ENCODE results near the gene RRP7A. TPM values are rescaled to one million over a fixed set of nuclear protein-coding genes. Genes with fewer than 3 reads are reported as not detected.
"Not testable (repeated sequence)": the region's sequence is repeated elsewhere in the genome, so short reads cannot be mapped to it uniquely, and the experiment has no call there.

The RRP7A gene
- total and polyA plus RNA-seq, 5 donors: 19.3 to 29.8 (median 23.7) TPM

DNA sequence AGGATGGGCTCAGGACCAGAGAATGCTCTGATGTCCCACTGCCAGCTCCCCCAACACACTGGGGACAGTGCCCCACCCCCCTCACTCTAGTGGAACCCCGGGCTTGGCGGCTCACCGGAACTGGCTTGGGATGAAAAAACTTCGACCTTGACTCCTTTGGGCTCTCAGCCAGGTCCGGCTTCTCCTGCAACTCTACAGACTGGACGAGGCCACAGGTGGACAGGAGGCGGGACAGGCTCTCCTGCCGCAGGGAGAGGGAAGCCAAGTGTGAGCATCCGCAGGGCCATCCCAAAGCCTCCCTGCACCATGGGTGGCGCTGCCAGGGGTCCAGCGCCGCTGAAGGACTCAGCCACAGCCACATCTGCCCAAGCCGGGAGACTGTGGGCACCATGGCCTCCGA is 3.7 kb downstream of the RRP7A start:
- Histone ChIP-seq H3K9me3 (ENCODE audit: control insufficient read depth, low read length) (no peaks in the 10 kb centered on the region), H3K27ac (ENCODE audit: low read length) (no peak overlapping the region), H3K4me1 (ENCODE audit: control insufficient read depth, insufficient read depth, low read length) (peaks cover 2% of the 10 kb centered on the region), H3K4me3 (ENCODE audit: low read length) (no peak overlapping the region), H3K27me3 (ENCODE audit: control insufficient read depth, insufficient read depth) (no peaks in the 10 kb centered on the region)
- intact Hi-C loops (cut with DNase I): loop anchor here in 1 of 4 donors (5.0 kb wide), 1 partner anchor 36 kb away; the partner anchor contains the start of gene SERHL2
- WGBS: 78% methylated on average over 14 of the region's 14 CpGs
- DNase-seq (peak in 1 of 3 donors; percentile 50), ATAC-seq (no peak)

DNA sequence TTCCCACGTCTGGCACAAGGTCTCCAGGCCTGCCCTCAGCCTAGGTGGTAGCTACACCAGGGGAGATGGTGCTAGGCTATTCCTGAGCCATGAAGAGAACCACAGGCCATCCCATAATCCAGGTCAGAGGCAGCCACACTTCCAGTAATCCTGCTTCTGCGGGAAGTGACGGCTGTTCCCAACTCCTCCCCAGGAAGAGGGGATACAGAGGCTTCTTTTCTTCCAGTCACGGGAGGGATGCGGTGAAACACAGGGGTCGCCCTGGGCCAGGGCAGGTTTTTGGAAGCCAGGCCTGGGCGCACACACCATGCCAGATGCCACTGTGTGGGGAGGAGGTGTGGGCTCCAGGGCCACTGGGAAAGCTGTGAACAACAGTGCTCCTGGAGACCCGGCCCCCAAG is 4.3 kb downstream of the RRP7A start:
- H3K27ac ChIP-seq (ENCODE audit: low read length); H3K4me1 ChIP-seq (ENCODE audit: control insufficient read depth, insufficient read depth, low read length); H3K27me3 ChIP-seq (ENCODE audit: control insufficient read depth, insufficient read depth); H3K4me3 ChIP-seq (ENCODE audit: low read length); ATAC-seq; H3K9me3 ChIP-seq (ENCODE audit: control insufficient read depth, low read length): not testable (repeated sequence)
- intact Hi-C loops (cut with DNase I): loop anchor here in 1 of 4 donors (5.0 kb wide), 1 partner anchor 37 kb away; the partner anchor contains the start of gene SERHL2
- WGBS: 88% methylated on average over 6 of the region's 8 CpGs
- DNase-seq: peak in 1 of 3 donors; percentile 13

DNA sequence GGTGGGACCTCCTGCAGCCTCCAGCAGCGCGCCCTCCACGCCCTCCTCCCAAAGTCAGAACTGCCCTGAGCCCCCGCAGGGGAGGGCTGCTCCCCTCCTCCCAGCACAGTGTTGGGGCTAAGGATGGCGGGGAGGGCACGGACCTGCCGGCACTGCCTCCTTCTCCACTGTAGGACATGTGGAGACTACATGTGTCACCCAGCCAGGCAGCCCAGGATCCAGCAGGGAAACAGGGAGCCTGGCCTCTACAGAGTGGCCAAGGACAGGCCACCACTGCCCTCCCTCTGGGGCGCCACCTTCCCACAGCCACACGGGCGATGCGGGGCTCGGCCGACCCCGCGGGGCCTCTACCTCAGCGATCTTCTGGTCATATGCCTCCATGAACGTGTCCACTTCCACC is 5.3 kb downstream of the RRP7A start:
- intact Hi-C loops (cut with DNase I); H3K9me3 ChIP-seq (ENCODE audit: control insufficient read depth, low read length); H3K27me3 ChIP-seq (ENCODE audit: control insufficient read depth, insufficient read depth); ATAC-seq; H3K4me3 ChIP-seq (ENCODE audit: low read length); H3K27ac ChIP-seq (ENCODE audit: low read length); H3K4me1 ChIP-seq (ENCODE audit: control insufficient read depth, insufficient read depth, low read length): not testable (repeated sequence)
- 91% methylated on average over 17 of the region's 17 CpGs for WGBS
- DNase-seq: peak in 1 of 3 donors; percentile 33

DNA sequence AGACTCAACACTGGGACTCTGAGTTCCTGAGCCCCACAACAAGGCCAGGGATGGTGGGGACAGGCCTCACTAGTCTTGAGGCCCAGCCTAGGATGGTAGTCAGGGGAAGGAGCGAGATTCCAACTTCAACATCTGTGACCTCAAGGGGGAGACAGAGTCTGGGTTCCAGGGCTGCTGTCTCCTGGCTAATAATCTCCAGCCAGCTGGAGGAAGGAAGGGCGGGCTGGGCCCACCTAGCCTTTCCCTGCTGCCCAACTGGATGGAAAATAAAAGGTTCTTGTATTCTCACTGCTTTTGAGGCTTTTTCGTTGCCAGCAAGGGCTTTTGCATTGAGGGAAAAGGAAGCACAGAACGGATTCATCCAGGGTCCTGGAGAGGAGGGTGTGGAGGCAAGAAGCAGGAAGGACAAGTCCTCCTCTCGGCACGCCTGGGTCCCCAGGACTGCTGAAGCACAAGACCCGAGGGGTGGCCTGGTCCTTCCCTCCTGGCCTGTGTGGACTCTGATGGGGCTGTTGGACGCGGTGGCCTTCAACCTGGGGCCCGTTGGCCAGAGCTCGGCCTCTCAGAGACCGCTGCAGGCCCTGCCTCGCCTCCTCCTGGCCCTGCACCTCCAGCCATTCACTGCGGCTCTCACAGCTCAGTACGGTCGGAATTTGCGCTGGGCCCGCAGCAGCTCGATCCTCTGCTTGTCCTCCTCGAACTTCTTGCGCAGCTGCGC is 7.2 kb downstream of the RRP7A start:
- H3K27ac ChIP-seq (ENCODE audit: low read length): peak overlapping the region; percentile 71
- intact Hi-C loops (cut with DNase I); H3K4me3 ChIP-seq (ENCODE audit: low read length); H3K27me3 ChIP-seq (ENCODE audit: control insufficient read depth, insufficient read depth); H3K9me3 ChIP-seq (ENCODE audit: control insufficient read depth, low read length); H3K4me1 ChIP-seq (ENCODE audit: control insufficient read depth, insufficient read depth, low read length): not testable (repeated sequence)
- peak; percentile 54 to 77 (median 56) for DNase-seq
- peak; percentile 46 to 72 for ATAC-seq
- WGBS: 64% methylated on average over 22 of the region's 22 CpGs

DNA sequence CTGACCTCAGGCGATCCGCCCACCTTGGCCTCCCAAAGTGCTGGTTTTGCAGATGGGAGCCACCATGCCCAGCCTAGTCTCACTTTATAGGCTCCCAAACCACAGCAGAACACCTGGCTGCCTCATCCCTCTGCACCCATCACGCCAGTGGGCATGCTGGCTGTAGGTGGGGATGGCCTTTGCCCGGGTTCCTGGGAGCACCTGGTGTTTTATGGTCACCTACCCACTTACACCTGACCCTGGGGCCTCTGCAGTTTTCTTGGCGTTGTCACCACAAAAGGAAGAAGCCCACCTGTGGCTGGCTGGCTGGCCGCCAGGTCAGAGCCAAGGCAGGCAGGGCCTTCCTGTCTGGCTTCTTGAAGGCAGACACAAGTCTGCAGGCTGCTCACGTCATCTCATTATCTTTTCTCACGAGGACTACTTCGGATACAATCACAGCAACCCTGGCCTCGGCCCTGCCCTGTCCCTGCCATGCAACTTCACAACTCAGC is 8.2 kb downstream of the RRP7A start:
- no peak overlapping the region for H3K27ac ChIP-seq (ENCODE audit: low read length)
- intact Hi-C loops (cut with DNase I): no loop called here
- H3K4me1 ChIP-seq (ENCODE audit: control insufficient read depth, insufficient read depth, low read length): peaks cover 2% of the 10 kb centered on the region
- H3K4me3 ChIP-seq (ENCODE audit: low read length): no peak overlapping the region
- DNase-seq (peak in 2 of 3 donors; percentile 64 to 68), ATAC-seq (no peak)
- no peaks in the 10 kb centered on the region for H3K9me3 ChIP-seq (ENCODE audit: control insufficient read depth, low read length)
- 65% methylated on average over 10 of the region's 10 CpGs for WGBS
- no peaks in the 10 kb centered on the region for H3K27me3 ChIP-seq (ENCODE audit: control insufficient read depth, insufficient read depth)

DNA sequence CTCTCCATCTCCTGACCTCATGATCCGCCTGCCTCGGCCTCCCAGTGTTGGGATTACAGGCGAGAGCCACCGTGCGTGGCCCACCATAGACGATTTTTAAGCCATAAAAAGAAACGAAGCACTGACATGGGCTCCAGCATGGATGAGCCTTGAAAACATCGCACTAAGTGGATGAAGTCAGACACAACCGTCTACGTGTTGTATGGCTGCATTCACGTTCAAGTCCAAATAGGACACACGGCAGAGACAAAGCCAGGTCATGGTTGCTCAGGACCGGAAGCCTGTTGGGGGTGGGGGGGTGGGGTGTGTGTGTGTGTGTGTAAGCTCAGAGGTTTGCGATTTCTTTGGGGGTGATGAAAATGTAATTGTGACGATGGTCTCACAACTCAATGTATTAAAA is 10.0 kb downstream of the RRP7A start:
- intact Hi-C loops (cut with DNase I): no loop called here
- H3K27ac ChIP-seq (ENCODE audit: low read length): no peak overlapping the region
- 83% methylated on average over 15 of the region's 15 CpGs for WGBS
- ATAC-seq (no peak), DNase-seq (peak in 1 of 3 donors; percentile 28)
- H3K4me3 ChIP-seq (ENCODE audit: low read length): no peak overlapping the region
- H3K27me3 ChIP-seq (ENCODE audit: control insufficient read depth, insufficient read depth): no peaks in the 10 kb centered on the region
- no peaks in the 10 kb centered on the region for H3K9me3 ChIP-seq (ENCODE audit: control insufficient read depth, low read length)
- H3K4me1 ChIP-seq (ENCODE audit: control insufficient read depth, insufficient read depth, low read length): peaks cover 2% of the 10 kb centered on the region

DNA sequence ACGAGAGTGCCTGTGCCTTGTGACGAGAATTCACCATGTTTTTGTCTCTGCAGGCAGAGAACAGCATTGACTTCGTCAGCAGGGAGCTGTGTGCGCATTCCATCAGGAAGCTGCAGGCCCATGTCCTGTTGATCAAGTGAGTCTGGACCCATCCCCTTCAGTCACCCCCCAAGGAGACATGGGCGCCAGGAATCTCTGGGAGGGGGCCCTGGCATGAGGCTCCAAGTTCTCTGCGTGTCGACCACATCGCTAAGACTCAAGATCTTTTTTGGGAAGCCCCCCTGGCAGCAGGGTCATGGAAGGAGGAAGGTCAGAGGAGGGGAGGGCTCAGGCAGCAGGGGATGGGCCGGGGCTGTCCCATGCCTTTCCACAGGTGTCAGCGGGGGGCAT is 10.6 kb downstream of the RRP7A start:
- H3K4me1 ChIP-seq (ENCODE audit: control insufficient read depth, insufficient read depth, low read length); ATAC-seq; intact Hi-C loops (cut with DNase I); H3K9me3 ChIP-seq (ENCODE audit: control insufficient read depth, low read length); H3K4me3 ChIP-seq (ENCODE audit: low read length); H3K27ac ChIP-seq (ENCODE audit: low read length); H3K27me3 ChIP-seq (ENCODE audit: control insufficient read depth, insufficient read depth): not testable (repeated sequence)
- 42% methylated on average over 10 of the region's 10 CpGs for WGBS
- DNase-seq: peak in 1 of 3 donors; percentile 34

DNA sequence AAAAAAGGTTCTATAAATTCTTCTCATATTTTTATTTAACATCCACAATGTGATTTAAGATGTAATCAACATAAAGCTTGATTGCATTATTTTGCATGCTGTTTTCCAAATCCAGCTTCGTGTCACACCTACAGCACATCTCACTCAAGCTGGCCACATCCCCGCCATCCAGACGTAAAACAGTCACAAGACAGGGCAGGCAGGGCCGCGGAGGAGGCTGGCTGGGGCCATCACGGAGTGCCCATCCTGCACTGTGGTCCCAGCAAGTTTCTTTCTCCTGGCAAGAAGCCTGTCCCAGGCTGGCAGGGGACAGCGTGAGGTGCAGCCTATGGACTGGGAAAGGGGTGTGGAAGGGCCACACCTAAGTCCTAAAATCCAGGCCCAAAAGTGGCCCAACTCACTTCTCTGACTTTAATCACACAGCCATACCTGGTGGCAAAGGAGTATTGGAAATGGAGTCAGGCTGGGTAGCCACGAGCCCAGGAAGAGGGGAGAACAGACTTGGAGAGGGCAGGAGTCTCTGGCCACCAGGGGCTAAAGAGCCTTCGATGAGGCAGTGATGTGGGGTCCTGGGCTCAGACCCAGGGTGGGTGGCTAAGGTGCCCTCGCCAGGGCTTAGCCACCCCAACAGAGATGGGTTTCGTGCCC is 11.1 kb downstream of the RRP7A start:
- H3K9me3 ChIP-seq (ENCODE audit: control insufficient read depth, low read length); H3K4me3 ChIP-seq (ENCODE audit: low read length); H3K27me3 ChIP-seq (ENCODE audit: control insufficient read depth, insufficient read depth); ATAC-seq; H3K4me1 ChIP-seq (ENCODE audit: control insufficient read depth, insufficient read depth, low read length); intact Hi-C loops (cut with DNase I); H3K27ac ChIP-seq (ENCODE audit: low read length): not testable (repeated sequence)
- DNase-seq: peak in 1 of 3 donors; percentile 24
- 48% methylated on average over 11 of the region's 11 CpGs for WGBS

DNA sequence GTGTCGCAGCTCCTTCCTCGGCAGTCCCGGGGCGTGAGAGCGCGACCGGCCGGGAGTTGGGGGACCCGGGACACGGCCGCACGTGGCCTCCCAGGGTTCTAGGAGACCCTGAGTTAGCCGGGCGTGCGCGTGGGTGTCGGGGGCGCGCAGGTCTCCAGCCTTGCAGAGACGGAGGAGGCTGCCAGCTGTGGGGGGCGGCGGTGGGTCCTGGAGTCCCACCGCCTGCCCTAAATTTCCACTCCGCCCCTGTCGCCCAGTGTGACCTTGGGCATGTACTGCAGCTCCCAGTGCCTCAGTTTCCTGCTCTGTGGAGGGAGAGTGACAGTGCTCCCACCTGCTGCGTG is 18.8 kb downstream of the RRP7A start:
- no peaks in the 10 kb centered on the region for H3K9me3 ChIP-seq (ENCODE audit: control insufficient read depth, low read length)
- peak in 2 of 3 donors; percentile 37 to 80 for DNase-seq
- H3K4me1 ChIP-seq (ENCODE audit: control insufficient read depth, insufficient read depth, low read length): no peaks in the 10 kb centered on the region
- ATAC-seq: no peak
- no peak overlapping the region for H3K27ac ChIP-seq (ENCODE audit: low read length)
- intact Hi-C loops (cut with DNase I): no loop called here
- 37% methylated on average over 26 of the region's 26 CpGs for WGBS
- H3K4me3 ChIP-seq (ENCODE audit: low read length): peak overlapping the region; percentile 14
- H3K27me3 ChIP-seq (ENCODE audit: control insufficient read depth, insufficient read depth): no peaks in the 10 kb centered on the region

DNA sequence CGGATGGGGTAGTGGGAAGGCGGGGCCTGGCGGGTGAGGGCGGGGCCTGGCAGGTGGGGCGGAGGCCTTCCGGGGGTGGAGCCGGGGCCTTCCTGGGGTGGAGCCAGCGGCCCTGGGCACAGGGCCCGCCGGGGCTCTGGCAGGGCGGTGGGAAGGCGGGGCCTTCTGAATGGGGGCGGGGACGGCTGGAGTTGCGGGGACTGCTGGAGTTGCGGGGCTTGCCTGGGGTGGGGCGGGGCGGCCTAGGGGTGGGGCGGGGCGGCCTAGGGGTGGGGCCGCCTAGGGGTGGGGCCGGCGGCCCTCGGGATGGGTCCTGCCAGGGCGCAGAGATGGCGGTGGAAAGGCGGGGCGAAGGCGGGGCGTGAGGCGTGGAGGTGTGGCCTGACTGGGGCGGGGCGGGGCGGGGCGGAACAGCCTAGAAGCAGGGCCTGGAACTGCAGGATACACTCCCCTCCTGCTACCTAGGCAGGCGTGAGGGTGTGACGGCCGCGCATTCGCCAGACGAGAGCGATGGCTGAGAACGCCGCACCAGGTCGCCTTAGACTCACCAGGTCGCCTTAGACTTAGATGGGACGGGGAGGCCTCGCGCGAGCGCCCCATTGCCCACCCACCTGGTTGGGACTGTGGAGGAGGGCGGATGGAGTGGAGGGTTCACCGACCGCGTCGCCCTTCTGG is 19.3 kb downstream of the RRP7A start:
- no peaks in the 10 kb centered on the region for H3K4me1 ChIP-seq (ENCODE audit: control insufficient read depth, insufficient read depth, low read length)
- DNase-seq (peak; percentile 86 to 96 (median 94)), ATAC-seq (peak; percentile 86 to 93)
- H3K4me3 ChIP-seq (ENCODE audit: low read length): peak overlapping the region; percentile 14
- 5% methylated on average over 56 of the region's 56 CpGs for WGBS
- no peak overlapping the region for H3K27ac ChIP-seq (ENCODE audit: low read length)
- H3K27me3 ChIP-seq (ENCODE audit: control insufficient read depth, insufficient read depth): no peaks in the 10 kb centered on the region
- intact Hi-C loops (cut with DNase I): no loop called here
- no peaks in the 10 kb centered on the region for H3K9me3 ChIP-seq (ENCODE audit: control insufficient read depth, low read length)

DNA sequence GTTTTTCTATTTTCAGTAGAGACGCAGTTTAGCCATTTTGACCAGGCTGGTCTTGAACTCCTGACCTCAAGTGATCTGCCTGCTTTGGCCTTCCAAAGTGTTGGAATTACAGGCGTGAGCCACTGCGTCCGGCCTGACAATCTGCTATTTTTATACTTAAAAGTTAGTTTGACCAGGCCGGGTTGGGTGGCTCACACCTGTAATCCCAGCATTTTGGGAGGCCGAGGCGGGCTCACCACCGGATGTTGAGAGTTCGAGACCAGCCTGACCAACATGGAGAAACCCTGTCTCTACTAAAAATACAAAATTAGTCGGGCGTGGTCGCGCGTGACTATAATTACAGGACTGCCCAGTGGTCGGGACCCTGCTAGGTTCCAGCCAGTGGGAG is 19.8 kb downstream of the RRP7A start:
- 54% methylated on average over 15 of the region's 15 CpGs for WGBS
- not testable (repeated sequence) for ATAC-seq

More for the DNA sequence above, 19.8 kb downstream of the RRP7A start:
- Histone ChIP-seq H3K4me3 (ENCODE audit: low read length) (peak overlapping the region; percentile 14), H3K27ac (ENCODE audit: low read length) (peak overlapping the region; percentile 2)
- H3K27me3 ChIP-seq (ENCODE audit: control insufficient read depth, insufficient read depth); H3K4me1 ChIP-seq (ENCODE audit: control insufficient read depth, insufficient read depth, low read length); H3K9me3 ChIP-seq (ENCODE audit: control insufficient read depth, low read length); DNase-seq; intact Hi-C loops (cut with DNase I): not testable (repeated sequence)
